AG04450 (cell line): ENCODE data around the gene SLC25A36. TPM values are rescaled to one million over a fixed set of nuclear protein-coding genes. Genes with fewer than 3 reads are reported as not detected.

Experiments used
- CTCF ChIA-PET: fragments of 300-600, 350-600 bp; formaldehyde crosslinking; extraction: SDS; loops from one replicate; lab custom pipeline; 2022; ENCODE audit warnings: antibody characterized with exemption, inconsistent platforms; lab: Charles Lee
- POLR2A ChIA-PET: fragments of 350-600 bp; formaldehyde crosslinking; extraction: SDS; loops from one replicate; lab custom pipeline; 2021; ENCODE audit warnings: antibody characterized with exemption, inconsistent platforms; lab: Yijun Ruan, JAX
- DNase-seq: peaks from one replicate; pipeline ENCODE4 v3.0.0-alpha.2; 2011; ENCODE audit warnings: low read depth, low spot score
- H3K27ac ChIP-seq: one replicate; pipeline ENCODE4 v1.5.1; 2012; ENCODE audit warnings: low read depth, low read length, control low read depth
- H3K27me3 ChIP-seq: one replicate; pipeline ENCODE4 v1.6.0; 2012; ENCODE audit warnings: low read length; ENCODE audit not compliant: control insufficient read depth, insufficient read depth
- H3K4me3 ChIP-seq: 2 replicates; pipeline ENCODE4 v1.5.1; 2011; ENCODE audit warnings: mild to moderate bottlenecking, low read depth, low read length, control low read depth
- H3K9me3 ChIP-seq: 2 replicates; pipeline ENCODE4 v1.5.1; 2012; ENCODE audit warnings: low read length; ENCODE audit not compliant: control insufficient read depth, insufficient read depth
- CTCF ChIP-seq: IDR thresholded peaks from 2 replicates; pipeline ENCODE4 v1.5.1; 2011; ENCODE audit warnings: low read depth, low read length, control low read depth, inconsistent platforms
- polyA plus RNA-seq: library from polyadenylated mRNA; depleted of rRNA; stranded (reverse); fragments of >200 nt; gene quantifications from 2 replicates; pipeline ENCODE4 v1.2.3, GENCODE V29; 2011

SLC25A36 gene
- polyA plus RNA-seq, 1 experiment = 104 TPM

- ChIA-PET POLR2A (no interaction called here), CTCF (no interaction called here)
- Histone ChIP-seq H3K9me3 (no peaks in the 10 kb centered on the region), H3K4me3 (no peak overlapping the region), H3K27me3 (peaks cover 5% of the 10 kb centered on the region), H3K27ac (no peak overlapping the region)
- no peak for TF ChIP-seq CTCF
- no peak for DNase-seq
These were observed 14.2 kb upstream of the SLC25A36 start for GRCh38 chr3:140927279-140928069.

GRCh38 chr3:140929446-140929845 is 12.2 kb upstream of the SLC25A36 start:
- Histone ChIP-seq H3K27ac (no peak overlapping the region), H3K4me3 (no peak overlapping the region), H3K27me3 (peaks cover 5% of the 10 kb centered on the region), H3K9me3 (no peaks in the 10 kb centered on the region)
- no peak for DNase-seq
- CTCF ChIA-PET = interaction anchor here (2.7 kb wide), 1 partner anchor 31 kb away, joined by 9 read pairs; no protein-coding TSS in a partner anchor
- no peak for TF ChIP-seq CTCF
- POLR2A ChIA-PET = no interaction called here

GRCh38 chr3:140931016-140931454 is 10.6 kb upstream of the SLC25A36 start:
- peaks cover 5% of the 10 kb centered on the region for H3K27me3 ChIP-seq
- H3K27ac ChIP-seq = no peak overlapping the region
- ChIA-PET CTCF (no interaction called here), POLR2A (no interaction called here)
- DNase-seq = no peak
- TF ChIP-seq CTCF = no peak
- H3K4me3 ChIP-seq = no peak overlapping the region
- H3K9me3 ChIP-seq = no peaks in the 10 kb centered on the region

GRCh38 chr3:140931801-140932200 is 9.8 kb upstream of the SLC25A36 start:
- DNase-seq = no peak
- CTCF ChIA-PET = interaction anchor here (2.0 kb wide), 1 partner anchor 9 kb away, joined by 14 read pairs; no protein-coding TSS in a partner anchor

More at GRCh38 chr3:140931801-140932200, 9.8 kb upstream of the SLC25A36 start:
- Histone ChIP-seq H3K27ac (no peak overlapping the region), H3K27me3 (peaks cover 5% of the 10 kb centered on the region), H3K9me3 (no peaks in the 10 kb centered on the region), H3K4me3 (no peak overlapping the region)
- POLR2A ChIA-PET = no interaction called here
- TF ChIP-seq CTCF = no peak
